A549 (cell line): ENCODE measurements around the gene PROM2.

ENCODE experiments used
- BHLHE40 ChIP-seq: IDR thresholded peaks from 2 replicates; pipeline ENCODE4 v1.6.1; 2012; ENCODE audit warnings: low read depth, low read length, inconsistent platforms
- CHD2 ChIP-seq: fragments of 150-350 bp; IDR thresholded peaks from 2 replicates; pipeline ENCODE4 v1.6.1; 2014; ENCODE audit warnings: low read length; ENCODE audit not compliant: partially characterized antibody
- CTCF ChIP-seq: fragments of >200 bp; sonication (Bioruptor Twin); formaldehyde crosslinking; IDR thresholded peaks from 3 replicates; pipeline ENCODE4 v1.5.1; 2016
- EP300 ChIP-seq, 2 experiments: fragments of >200 bp; sonication (Bioruptor Twin); formaldehyde crosslinking; IDR thresholded peaks; 2 replicates in 1 of 2; 3 replicates in 1 of 2; pipeline ENCODE4 v1.6.1; 2016 to 2017
- ESRRA ChIP-seq: fragments of 150-350 bp; IDR thresholded peaks from 2 replicates; pipeline ENCODE4 v1.6.1; 2014; ENCODE audit warnings: mild to moderate bottlenecking, low read length, borderline replicate concordance
- HOXA7 ChIP-seq: fragments of 250-450 bp; sonication (Bioruptor Pico); IDR thresholded peaks from 2 replicates; pipeline ENCODE4 v1.5.0; 2020; ENCODE audit warnings: mild to moderate bottlenecking, moderate library complexity
- KDM1A ChIP-seq: fragments of 200-600 bp; sonication (generic); IDR thresholded peaks from 2 replicates; pipeline ENCODE4 v1.6.1; 2016; ENCODE audit warnings: low read depth, mild to moderate bottlenecking
- KDM5A ChIP-seq: fragments of 200-600 bp; sonication (generic); IDR thresholded peaks from 2 replicates; pipeline ENCODE4 v1.6.1; 2016; ENCODE audit warnings: antibody characterized with exemption, mild to moderate bottlenecking
- POLR2A ChIP-seq: IDR thresholded peaks from 2 replicates; pipeline ENCODE4 v1.6.1; 2012; ENCODE audit warnings: mild to moderate bottlenecking, low read length
- RAD21 ChIP-seq, 2 experiments: fragments of >200 bp in 1 of 2; sonication (Bioruptor Twin) in 1 of 2; formaldehyde crosslinking in 1 of 2; IDR thresholded peaks in 1 of 2; conservative IDR thresholded peaks in 1 of 2; 2 replicates in 1 of 2; 3 replicates in 1 of 2; pipeline ENCODE4 v1.6.1; 2012 to 2018; ENCODE audit warnings: inconsistent platforms in 1 of 2
- RFX5 ChIP-seq: fragments of 450-650 bp; IDR thresholded peaks from 2 replicates; pipeline ENCODE4 v1.7.1; 2014; ENCODE audit warnings: antibody characterized with exemption, mild to moderate bottlenecking, moderate library complexity
- ZFP36 ChIP-seq: fragments of 450-650 bp; IDR thresholded peaks from 2 replicates; pipeline ENCODE4 v1.6.1; 2014; ENCODE audit warnings: borderline replicate concordance; ENCODE audit not compliant: partially characterized antibody

DNA sequence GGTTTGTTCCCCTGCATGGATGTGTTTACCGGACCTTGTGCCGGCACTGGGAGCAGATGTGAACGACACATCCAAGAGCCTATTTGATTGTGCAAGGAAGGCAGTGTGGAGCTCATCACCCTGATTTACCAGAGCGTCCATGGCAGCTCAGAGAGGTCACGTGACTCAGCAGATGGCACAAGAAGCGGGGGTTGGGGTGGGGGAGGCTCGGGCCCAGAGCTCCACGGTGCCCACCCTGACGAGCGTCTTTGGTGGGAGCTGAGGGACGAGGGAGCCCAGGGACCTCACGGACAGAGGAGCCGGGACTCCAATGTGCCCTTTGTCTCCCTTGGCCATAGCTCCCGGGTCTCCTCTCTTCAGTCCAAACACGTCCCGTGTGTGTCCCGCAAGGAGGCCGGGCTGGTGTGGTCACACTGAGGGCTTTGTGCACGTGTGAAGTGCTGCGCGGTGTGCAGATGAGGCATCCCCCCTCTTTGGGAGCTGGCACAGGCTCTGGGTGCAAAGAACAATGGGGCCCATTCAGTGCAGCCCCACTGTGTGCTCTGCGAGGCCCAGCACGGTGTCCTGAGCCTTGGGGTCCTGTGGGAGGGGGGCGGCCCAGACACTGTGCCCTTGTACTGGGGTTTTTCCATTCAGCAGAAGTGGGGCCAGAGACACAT, 38.4 kb downstream of the PROM2 start:
- TF ChIP-seq KDM5A (no peak), CTCF (no peak), RFX5 (no peak), KDM1A (no peak), POLR2A (no peak), EP300 (IDR thresholded peaks at IDR 0.05) (no peak), RAD21 (conservative IDR thresholded peaks at IDR 0.05 in 1 of 2, IDR thresholded peaks at IDR 0.05 in 1 of 2) (no peak), ZFP36 (no peak), ESRRA (no peak), BHLHE40 (no peak), CHD2 (no peak), HOXA7 (CRISPR knock-in tag) (no peak)
